ENCODE data around the gene ZNF644. TPM values are rescaled to one million over a fixed set of nuclear protein-coding genes. Genes with fewer than 3 reads are reported as not detected.
"Not testable (repeated sequence)": the region's sequence is repeated elsewhere in the genome, so short reads cannot be mapped to it uniquely, and the experiment has no call there.

ZNF644 gene
- total RNA-seq, 1 experiment from 2014 or later: 71.4 TPM

GRCh38 chr1:90927674-90928073 lies 94.2 kb downstream of the ZNF644 start:
- ATAC-seq; POLR2A ChIA-PET; H3K9me3 Mint-ChIP-seq; H3K27me3 Mint-ChIP-seq (ENCODE audit: low read depth); DNase-seq (ENCODE audit: low spot score); H3K36me3 Mint-ChIP-seq: not testable (repeated sequence)
- Mint-ChIP-seq H3K4me3 (peak overlapping the region; percentile 25; the same call in 1 of the 2 replicates), H3K4me1 (peaks cover 68% of the 10 kb centered on the region), H3K27ac (peak overlapping the region; percentile 96)
- CTCF ChIA-PET: interaction anchor here (0.6 to 1.4 kb wide), 3 partner anchors 9 to 238 kb away, joined by 4 to 9 read pairs (median 4); no protein-coding TSS in a partner anchor
- TF ChIP-seq ZNF121 (CRISPR knock-in tag; IDR thresholded peaks at IDR 0.05): peak; percentile 97

DNA sequence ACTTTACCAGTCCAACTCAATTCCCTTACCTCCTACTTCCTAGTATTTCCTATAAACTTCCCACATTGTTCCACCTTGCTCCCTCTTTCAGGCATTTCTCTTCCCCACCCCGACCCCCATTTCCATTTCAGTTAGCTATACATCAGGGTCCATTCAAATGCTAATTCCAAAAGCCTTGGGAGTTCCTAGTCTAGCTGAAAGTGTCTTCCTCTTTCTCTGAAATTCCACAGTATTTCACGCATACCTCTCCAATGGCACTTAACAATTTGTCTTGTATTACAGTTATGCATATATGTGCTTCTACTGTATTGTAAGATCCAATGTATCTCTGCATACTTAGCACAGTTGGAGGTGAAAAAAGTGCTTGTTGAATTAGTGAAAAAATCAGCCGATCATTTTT lies 94.9 kb downstream of the ZNF644 start:
- TF ChIP-seq ZNF232 (CRISPR knock-in tag; IDR thresholded peaks at IDR 0.05): 0 out of 2 replicates have a peak, but pooled peaks have one; percentile 63
- TF ChIP-seq TEAD1 (CRISPR knock-in tag; IDR thresholded peaks at IDR 0.05): peak; percentile 82; the same call in 1 of the 2 replicates
- no peak for TF ChIP-seq CREM (CRISPR knock-in tag; IDR thresholded peaks at IDR 0.05)
- TF ChIP-seq ETV6 (CRISPR knock-in tag; IDR thresholded peaks at IDR 0.05): peak; percentile 99
- TF ChIP-seq TEAD4 (CRISPR knock-in tag; IDR thresholded peaks at IDR 0.05): no peak; the same call in 1 of the 2 replicates
- no peak for TF ChIP-seq ESRRA (CRISPR knock-in tag; IDR thresholded peaks at IDR 0.05; ENCODE audit: borderline replicate concordance)
- TF ChIP-seq FOXK1 (CRISPR knock-in tag; IDR thresholded peaks at IDR 0.05): 0 out of 2 replicates have a peak, but pooled peaks have one; percentile 23
- no peak for DNase-seq (ENCODE audit: low spot score)
- ATAC-seq: peak; percentile 80
- Mint-ChIP-seq H3K27me3 (ENCODE audit: low read depth) (no peaks in the 10 kb centered on the region), H3K4me3 (peak overlapping the region; percentile 38), H3K4me1 (peaks cover 71% of the 10 kb centered on the region), H3K9me3 (peaks cover 5% of the 10 kb centered on the region), H3K36me3 (peaks cover 5% of the 10 kb centered on the region), H3K27ac (peak overlapping the region; percentile 96)
- CTCF ChIA-PET: interaction anchor here (0.6 to 1.6 kb wide), 7 partner anchors 9 to 239 kb away, joined by 3 to 11 read pairs (median 3); no protein-coding TSS in a partner anchor
- POLR2A ChIA-PET: interaction anchor here (0.6 to 0.7 kb wide), 5 partner anchors 38 to 1313 kb away, joined by 3 to 4 read pairs (median 3); no protein-coding TSS in a partner anchor

GRCh38 chr1:90925928-90926869 lies 95.6 kb downstream of the ZNF644 start:
- Mint-ChIP-seq H3K27ac (peak overlapping the region; percentile 96), H3K4me3 (peak overlapping the region; percentile 38), H3K4me1 (peaks cover 72% of the 10 kb centered on the region), H3K9me3 (peaks cover 5% of the 10 kb centered on the region), H3K27me3 (ENCODE audit: low read depth) (no peaks in the 10 kb centered on the region), H3K36me3 (peaks cover 5% of the 10 kb centered on the region)
- peak; percentile 30 for ATAC-seq
- ChIA-PET POLR2A (no interaction called here), CTCF (interaction anchor here (0.6 to 1.6 kb wide), 7 partner anchors 19 to 239 kb away, joined by 3 to 11 read pairs (median 3); no protein-coding TSS in a partner anchor)
- TF ChIP-seq ETV6 (CRISPR knock-in tag; IDR thresholded peaks at IDR 0.05) (no peak), NFYB (CRISPR knock-in tag; conservative IDR thresholded peaks at IDR 0.05; ENCODE audit: low read depth) (no peak), NFATC4 (CRISPR knock-in tag; IDR thresholded peaks at IDR 0.05) (no peak), SMAD3 (CRISPR knock-in tag; IDR thresholded peaks at IDR 0.05; ENCODE audit: borderline replicate concordance) (no peak), FOXK1 (CRISPR knock-in tag; IDR thresholded peaks at IDR 0.05) (no peak)
- TF ChIP-seq, protein P1, sequence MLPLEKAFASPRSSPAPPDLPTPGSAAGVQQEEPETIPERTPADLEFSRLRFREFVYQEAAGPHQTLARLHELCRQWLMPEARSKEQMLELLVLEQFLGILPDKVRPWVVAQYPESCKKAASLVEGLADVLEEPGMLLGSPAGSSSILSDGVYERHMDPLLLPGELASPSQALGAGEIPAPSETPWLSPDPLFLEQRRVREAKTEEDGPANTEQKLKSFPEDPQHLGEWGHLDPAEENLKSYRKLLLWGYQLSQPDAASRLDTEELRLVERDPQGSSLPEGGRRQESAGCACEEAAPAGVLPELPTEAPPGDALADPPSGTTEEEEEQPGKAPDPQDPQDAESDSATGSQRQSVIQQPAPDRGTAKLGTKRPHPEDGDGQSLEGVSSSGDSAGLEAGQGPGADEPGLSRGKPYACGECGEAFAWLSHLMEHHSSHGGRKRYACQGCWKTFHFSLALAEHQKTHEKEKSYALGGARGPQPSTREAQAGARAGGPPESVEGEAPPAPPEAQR (CRISPR knock-in tag; IDR thresholded peaks at IDR 0.05): no peak
- TF ChIP-seq, protein P2, sequence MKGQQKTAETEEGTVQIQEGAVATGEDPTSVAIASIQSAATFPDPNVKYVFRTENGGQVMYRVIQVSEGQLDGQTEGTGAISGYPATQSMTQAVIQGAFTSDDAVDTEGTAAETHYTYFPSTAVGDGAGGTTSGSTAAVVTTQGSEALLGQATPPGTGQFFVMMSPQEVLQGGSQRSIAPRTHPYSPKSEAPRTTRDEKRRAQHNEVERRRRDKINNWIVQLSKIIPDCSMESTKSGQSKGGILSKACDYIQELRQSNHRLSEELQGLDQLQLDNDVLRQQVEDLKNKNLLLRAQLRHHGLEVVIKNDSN (CRISPR knock-in tag; IDR thresholded peaks at IDR 0.05): no peak
- no peak for DNase-seq (ENCODE audit: low spot score)

- Mint-ChIP-seq H3K9me3 (peaks cover 5% of the 10 kb centered on the region), H3K4me3 (peak overlapping the region; percentile 47; the same call in 1 of the 2 replicates), H3K27me3 (ENCODE audit: low read depth) (no peaks in the 10 kb centered on the region), H3K36me3 (peaks cover 5% of the 10 kb centered on the region), H3K27ac (peak overlapping the region; percentile 94), H3K4me1 (peaks cover 80% of the 10 kb centered on the region)
- DNase-seq (ENCODE audit: low spot score): peak; percentile 67
- ChIA-PET POLR2A (no interaction called here), CTCF (interaction anchor here (0.7 to 1.3 kb wide), 4 partner anchors 73 to 242 kb away, joined by 3 to 6 read pairs (median 4); no protein-coding TSS in a partner anchor)
- peak; percentile 70 for ATAC-seq
- TF ChIP-seq FOXP4 (CRISPR knock-in tag; IDR thresholded peaks at IDR 0.05) (no peak), NFYB (CRISPR knock-in tag; conservative IDR thresholded peaks at IDR 0.05; ENCODE audit: low read depth) (no peak), ESRRA (CRISPR knock-in tag; IDR thresholded peaks at IDR 0.05; ENCODE audit: borderline replicate concordance) (no peak)
- TF ChIP-seq, protein P3, sequence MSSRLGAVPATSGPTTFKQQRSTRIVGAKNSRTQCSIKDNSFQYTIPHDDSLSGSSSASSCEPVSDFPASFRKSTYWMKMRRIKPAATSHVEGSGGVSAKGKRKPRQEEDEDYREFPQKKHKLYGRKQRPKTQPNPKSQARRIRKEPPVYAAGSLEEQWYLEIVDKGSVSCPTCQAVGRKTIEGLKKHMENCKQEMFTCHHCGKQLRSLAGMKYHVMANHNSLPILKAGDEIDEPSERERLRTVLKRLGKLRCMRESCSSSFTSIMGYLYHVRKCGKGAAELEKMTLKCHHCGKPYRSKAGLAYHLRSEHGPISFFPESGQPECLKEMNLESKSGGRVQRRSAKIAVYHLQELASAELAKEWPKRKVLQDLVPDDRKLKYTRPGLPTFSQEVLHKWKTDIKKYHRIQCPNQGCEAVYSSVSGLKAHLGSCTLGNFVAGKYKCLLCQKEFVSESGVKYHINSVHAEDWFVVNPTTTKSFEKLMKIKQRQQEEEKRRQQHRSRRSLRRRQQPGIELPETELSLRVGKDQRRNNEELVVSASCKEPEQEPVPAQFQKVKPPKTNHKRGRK (CRISPR knock-in tag; IDR thresholded peaks at IDR 0.05; ENCODE audit: borderline replicate concordance): no peak
These were observed 96.9 kb downstream of the ZNF644 start for GRCh38 chr1:90924982-90925381.

Data from WTC11 (cell line).